COLO829 (cell line): ENCODE results near the gene SLC35E2B.
A peak's percentile ranks its signal among the peaks of the same experiment; 100 is the strongest.
"Not testable (repeated sequence)": the region's sequence is repeated elsewhere in the genome, so short reads cannot be mapped to it uniquely, and the experiment has no call there.

Experiments used
- DNase-seq: peaks from one replicate; pipeline ENCODE4 v3.0.0; 2012; ENCODE audit warnings: low spot score

The SLC35E2B gene

DNA sequence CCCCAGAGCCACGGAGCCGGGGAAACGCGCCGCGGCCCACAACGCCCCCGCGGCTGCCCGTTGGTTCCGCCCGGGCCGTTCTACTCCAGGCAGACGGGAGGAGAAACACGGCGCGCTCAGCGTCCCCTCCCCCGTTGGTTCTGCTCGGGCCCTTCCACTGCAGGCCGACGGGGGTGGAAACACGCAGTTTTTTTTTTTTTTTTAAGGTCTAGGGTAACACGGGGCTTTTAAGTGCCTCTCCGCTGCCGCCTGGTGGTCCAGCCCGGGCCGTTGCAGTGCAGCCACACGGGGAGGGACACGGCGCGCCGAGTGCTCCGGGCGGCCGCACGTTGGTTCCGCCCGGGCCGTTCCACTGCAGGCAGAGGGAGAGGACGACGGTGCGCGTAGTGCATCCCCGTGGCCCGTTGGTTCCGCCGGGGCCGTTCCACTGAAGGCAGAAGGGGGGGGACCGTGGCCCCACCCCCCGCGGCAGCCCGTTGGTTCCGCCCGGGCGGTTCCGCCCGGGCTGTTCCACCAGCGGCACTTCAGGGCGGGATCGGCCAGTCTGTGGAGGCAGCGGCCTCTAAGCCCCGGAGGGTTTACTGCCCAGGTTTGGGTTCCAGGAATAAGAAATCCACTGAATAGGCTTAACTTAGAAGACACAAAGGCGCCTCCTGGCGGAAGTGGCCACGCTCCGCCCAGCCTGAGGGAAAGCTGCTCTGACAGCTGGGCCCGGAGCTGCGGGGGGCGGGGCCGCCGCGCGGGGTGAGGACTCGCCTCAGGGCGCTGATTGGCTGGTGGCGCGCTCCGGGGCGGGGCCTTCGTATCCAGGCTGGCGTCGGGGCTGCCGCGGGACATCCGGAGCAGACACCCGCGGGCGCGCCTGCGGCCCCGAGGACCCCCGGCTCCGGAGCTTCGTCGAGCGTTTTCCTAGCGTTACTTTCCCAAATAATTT lies at the start of gene SLC35E2B:
SLC35E2B (minus strand) TSS at position 82 of the 934 bp plus-strand sequence. CDS start 16,096 bp downstream, outside the sequence.
- DNase-seq: peak; percentile 17

DNA sequence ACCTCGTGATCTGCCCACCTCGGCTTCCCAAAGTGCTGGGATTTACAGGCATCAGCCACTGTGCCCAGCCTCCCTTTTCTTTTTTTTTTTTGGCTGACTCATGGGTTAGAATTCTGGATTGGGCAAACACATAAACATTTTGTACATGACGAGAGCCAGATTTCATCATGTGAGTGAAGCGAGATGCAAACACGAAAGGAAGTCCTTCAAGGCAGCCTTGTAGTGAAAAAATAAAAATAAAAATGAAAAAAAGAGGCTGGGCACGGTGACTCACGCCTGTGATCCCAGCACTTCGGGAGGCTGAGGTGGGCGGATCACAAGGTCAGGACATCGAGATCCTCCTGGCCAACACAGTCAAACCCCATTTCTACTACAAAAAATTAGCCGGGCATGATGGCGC lies 48.4 kb upstream of the SLC35E2B start:
- DNase-seq: peak; percentile 73

DNA sequence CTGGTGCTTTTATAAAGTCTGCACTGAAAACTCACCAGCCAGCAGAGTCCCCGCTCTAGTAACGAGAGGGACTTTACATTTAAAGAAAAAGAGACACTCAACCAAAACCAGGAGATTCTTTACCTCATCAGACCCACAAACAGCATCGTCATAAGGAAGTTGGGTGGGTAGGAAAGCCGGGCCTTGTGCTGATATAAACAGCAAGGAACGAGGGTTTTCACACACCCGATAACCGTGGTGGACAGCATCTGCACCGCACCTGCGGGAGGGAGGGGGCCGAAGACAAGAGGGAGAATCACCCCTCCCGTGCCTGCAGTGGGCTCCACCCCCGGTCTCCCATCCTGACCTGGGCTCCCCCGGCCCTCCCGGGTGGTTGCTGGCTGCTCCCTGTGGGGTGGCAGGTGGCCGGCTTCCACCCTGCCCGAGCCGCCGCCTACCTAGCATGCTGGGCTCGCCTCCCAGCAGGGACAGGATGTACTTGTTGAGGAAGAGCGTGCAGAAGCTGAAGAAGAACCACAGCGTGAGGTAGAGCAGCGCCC lies 46.3 kb upstream of the SLC35E2B start:
- DNase-seq: not testable (repeated sequence)

DNA sequence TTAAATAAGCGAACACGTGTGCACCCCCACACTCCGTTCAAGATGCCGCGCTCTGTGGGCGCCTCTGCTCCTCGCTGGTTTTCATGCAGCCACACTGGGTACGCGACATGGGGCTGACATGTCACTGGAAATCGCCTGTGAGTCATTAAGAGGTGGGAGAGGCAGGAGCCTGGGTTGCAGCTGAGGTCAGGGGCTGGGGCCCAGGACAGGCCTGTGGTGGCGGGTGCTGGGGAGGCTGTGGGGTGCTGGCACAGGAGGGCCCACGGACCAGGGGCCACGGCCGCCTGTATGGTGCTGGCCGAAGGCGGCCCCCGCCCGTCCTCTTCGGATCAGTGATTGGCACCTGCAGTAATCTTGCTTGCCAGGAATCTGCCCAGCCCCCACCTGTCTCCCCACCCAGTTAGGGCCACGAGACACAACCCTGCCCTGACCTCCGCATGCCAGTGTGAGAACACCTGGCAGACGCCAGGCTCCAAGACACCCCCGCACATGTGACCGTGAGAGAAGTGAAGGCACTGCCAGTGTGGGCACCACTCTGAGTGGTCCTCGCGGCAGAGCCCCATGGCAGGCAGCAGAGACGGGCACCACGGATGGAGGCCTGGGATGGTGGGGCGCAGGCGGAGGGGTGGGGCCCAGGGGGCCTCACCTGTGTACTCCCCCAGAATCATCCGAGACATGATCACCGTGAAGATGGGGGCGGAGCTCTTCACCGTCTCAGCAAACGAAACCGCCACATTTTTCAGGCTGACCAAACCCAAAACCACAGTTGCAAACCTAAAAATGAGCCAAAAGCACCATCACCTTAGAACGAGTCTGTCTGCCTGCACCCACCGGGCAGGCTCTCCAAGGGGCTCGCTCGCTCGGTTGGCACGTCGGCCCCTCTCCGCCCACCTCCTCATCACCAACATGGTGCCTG lies 45.3 kb upstream of the SLC35E2B start:
- not testable (repeated sequence) for DNase-seq

DNA sequence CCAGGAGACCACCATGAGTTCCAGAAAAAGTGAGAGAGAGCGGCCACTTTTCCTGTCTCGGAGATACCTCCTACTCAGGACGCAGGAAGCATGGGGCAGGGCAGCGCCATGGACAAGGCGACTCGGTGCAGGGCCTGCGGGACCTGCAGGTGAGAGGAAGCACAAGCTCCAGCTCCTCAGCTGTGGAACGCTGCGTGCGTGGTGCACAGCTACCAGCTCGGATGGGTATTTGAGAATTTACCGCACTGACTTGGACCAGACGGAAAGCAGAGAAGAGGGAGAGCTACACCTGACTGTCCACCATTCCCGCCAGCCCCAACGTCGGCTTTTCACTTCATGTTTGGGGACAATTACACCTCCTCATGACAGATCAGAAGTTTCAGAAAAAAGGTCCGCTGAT lies 39.8 kb upstream of the SLC35E2B start:
- no peak for DNase-seq

DNA sequence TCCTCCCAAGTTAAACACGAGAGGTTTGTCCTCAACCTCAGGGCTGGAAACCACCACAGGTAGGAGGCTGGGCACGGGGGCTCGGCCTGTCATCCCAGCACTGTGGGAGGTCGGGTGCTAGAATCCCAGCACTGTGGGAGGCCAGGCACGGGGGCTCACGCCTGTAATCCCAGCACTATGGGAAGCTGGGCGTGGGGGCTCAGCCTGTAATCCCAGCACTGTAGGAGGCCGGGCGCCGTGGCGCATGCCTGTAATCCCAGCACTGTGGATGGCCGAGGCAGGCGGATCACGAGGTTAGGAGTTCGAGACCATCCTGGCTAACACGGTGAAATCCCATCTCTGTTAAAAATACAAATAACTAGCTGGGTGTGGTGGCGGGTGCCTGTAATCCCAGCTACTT lies 38.3 kb upstream of the SLC35E2B start:
- no peak for DNase-seq

DNA sequence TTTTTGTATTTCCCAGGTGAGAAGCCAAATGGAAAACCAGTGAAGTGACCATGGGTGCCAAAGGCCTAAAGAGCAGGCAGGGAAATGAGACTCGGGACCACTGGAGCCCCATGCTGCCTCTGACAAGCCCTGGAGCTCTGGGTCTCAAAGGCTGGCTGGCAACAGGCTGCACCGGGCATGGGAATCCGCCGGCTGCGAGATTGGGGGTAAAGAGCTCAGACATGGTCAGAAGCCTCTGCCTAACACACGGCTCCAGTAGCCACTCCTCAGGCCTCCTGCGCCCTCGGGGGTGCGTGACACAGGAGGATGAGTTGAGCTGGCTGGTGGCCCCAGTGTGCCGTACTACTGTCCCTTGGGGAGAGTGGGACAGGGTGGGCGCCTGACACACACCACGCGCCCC lies 37.6 kb upstream of the SLC35E2B start:
- not testable (repeated sequence) for DNase-seq

DNA sequence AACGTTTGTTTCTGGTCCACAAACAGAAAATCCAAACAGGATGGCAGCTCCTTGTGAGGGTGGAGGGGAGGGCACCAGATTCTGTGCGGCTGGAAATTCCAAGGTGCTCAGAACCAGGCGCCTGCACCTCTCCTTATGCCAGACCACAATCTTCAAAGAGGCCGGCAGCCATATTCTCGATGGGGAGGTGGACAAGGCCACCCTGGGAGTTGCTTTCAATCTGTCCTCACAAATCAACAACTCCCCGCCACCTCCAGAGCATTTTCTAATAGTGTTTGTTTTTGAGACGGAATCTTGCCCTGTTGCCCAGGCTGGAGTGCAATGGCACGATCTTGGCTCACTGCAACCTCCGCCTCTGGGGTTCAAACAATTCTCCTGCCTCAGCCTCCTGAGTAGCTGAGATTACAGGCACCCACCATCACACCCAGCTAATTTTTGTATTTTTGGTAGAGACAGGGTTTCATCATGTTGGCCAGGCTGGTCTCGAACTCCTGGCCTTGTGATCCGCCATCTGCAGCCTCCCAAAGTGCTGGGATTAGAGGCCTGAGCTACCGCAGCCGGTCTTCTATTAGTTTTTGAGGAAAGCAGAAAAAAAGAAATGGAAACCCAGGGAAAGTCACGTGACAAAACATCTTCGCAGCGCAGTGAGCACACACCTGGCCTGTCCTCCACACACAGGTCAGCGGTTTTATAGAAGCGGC lies 36.7 kb upstream of the SLC35E2B start:
- DNase-seq: not testable (repeated sequence)

DNA sequence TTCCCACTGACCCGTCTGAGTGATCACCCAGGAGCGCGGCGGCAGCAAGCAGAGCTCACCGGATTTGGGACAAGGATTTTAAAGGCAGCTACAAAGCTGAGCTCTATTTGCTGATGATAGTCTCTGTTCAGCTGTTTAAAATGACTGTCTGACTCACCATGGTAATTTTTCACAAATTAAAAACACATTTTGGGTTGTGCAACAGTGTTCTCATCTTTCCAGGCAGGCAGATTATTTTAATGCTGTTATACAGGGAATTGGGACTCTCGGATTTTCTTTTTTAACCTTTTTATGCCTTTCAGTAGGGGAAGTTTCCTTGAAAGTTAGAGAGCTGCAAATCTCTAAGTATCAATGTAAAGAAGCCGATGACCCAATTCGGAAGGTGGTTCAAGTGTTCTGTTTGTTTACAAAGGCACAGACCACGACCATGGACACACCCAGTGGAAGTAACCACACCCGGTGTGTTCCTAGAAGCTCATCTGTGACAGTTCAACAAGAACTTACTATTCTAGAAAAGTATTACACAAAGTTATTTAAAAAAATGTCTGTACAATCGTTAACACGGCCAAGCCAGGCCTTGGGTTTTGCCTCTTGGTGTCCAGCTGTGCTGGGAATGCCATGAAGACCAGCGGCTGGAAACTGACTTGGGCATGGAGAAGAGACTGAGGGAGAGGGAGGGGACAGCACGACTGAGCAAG lies 35.9 kb upstream of the SLC35E2B start:
- DNase-seq: not testable (repeated sequence)

DNA sequence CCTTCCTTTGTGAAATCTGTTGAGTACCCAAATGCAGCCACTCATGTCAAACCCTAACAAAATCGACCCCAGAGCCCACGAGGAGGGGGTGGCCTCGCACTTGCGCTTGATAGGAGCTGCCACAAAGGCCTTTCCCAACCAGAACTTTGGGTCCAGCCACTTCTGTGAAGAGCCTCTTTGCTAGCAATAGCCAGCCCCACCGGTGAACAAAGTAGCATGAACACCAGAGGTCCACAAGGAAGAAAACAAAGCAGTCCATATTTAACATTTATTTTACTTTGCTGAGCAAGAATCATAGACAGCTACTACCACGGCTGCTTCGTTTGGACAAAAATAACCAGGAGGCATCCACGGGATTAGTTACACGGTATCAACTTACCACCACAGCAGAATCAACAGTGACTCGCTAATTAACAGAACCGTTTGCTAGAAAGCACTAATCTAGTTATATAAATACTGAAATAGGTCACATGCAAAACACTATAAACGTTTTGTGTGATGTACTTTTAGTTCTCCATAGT lies 34.6 kb upstream of the SLC35E2B start:
- not testable (repeated sequence) for DNase-seq

DNA sequence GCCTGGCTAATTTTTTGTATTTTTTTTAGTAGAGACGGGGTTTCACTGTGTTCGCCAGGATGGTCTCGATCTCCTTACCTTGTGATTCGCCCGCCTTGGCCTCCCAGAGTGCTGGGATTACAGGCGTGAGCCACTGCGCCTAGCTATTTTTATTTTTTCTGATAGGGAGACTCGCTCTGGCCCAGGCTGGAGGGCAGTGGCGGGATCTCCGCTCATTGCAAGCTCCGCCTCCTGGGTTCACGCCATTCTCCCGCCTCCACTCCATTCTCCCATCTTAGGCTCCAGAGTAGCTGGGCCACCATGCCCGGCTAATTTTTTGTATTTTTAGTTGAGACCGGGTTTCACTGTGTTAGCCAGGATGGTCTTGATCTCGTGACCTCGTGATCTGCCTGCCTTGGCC lies 33.5 kb upstream of the SLC35E2B start:
- DNase-seq: not testable (repeated sequence)

DNA sequence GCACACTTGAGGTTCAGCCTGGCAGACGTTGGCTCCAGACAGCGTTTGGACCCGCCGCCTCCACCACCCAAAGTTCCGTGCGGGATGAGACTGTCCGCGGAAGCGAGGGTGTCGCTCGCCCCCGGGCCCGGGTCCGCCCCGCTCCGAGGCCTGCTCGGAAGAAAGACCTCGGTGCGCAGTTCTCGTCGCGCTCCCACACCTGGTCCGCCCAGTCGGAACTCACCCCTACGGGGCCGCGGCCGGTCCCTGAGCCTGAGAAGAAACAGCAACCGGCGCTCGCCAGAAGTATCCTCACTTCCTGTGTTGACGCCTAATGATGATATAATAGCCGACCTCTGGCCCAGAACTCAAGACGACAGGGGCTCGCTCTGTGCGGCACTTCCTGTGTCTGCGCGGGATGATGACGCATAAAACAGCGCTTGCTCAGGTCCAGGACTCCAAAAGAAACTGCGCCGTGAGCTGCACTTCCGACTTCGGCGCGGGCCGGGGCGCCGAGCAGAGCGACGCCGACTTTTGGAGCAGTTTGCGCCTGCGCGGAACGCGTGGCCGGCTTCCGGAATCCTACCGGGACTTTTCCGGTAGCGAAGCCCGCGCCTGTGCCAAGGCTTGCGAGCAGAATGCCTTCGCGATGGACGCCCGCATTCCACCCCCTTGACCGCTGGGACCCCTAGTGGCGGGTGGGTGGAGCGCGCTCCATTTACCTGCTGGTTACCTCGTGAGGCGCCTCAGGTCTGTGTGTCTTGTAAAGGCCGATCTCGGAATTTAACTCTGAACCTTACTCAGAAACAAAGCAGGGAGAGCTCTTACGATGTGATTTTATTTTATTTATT lies 31.7 kb upstream of the SLC35E2B start, which contains the start of gene CDK11A:
CDK11A (minus strand) TSS at position 323 of the 830 bp plus-strand sequence. CDS start 1,539 bp downstream, outside the sequence.
- peak; percentile 89 for DNase-seq

DNA sequence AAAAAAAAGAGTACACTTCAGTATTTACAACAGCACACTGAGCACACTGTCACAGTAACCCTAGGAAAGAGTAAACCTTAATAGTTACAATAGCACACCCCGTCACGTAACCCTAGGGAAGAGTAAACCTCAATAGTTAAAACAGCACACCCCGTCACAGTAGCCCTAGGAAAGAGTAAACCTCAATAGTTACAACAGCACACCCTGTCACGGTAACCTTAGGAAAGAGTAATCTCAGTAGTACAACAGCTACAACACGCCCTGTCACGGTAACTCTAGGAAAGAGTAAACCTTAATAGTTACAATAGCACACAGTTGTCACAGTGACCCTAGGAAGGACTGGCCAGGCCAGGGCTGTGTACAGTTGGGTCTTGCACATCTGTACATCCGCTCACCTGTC lies 28.6 kb upstream of the SLC35E2B start:
- DNase-seq: no peak

DNA sequence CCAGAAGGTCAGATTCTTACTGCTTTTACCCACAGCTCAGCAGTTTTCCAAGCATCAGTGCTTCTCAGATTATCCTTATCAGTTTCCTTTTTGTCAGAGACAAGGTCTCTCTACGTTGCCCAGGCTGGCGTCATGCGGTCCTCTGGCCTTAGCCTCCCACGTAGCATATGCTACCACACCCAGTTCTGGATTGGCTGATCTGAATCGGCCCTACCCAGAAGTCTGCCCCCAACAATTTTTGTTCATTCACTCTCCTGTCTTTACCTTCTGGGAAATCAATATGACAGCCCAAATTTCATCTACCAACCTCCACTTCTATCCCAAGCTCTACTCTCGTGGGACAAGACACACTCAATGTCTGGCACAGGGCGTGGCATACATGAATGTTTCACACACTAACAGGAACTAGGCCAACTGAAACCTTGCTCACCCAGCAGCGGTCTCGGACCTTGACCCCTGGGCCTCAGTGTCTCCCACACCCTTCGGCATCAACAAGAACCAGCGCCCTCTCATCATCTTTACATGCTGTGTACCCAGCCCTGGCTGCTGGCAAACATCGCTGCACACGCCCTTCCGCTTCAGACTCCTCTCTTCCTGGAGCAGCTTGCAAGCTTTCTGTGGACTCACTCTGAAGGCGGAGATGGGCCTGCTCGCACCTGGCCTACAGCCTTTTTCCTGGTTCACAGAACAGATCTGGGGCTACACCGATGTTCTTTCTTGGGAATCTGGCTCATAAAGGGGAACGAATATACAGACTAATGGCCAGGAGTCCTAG lies 22.7 kb upstream of the SLC35E2B start:
- not testable (repeated sequence) for DNase-seq

DNA sequence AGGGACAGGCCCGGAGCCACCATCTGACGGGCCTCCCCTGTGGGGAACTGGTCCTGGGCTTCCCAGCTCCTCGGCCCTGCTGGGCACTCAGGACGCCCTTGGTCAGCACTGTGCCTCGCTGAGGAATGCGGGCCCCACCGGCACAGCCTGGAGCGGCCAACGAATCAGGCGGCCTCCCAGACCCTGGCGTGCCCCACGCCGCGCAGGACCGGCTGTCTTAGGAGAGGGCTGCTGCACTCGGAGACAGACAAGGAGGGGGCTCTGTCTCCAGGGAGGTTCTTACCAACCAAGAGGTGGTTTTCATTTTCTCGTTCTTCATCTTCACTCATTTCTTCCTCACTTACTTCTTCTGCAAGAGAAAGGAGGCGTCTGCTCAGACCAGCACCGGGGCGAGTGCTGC lies 15.3 kb upstream of the SLC35E2B start:
- not testable (repeated sequence) for DNase-seq

DNA sequence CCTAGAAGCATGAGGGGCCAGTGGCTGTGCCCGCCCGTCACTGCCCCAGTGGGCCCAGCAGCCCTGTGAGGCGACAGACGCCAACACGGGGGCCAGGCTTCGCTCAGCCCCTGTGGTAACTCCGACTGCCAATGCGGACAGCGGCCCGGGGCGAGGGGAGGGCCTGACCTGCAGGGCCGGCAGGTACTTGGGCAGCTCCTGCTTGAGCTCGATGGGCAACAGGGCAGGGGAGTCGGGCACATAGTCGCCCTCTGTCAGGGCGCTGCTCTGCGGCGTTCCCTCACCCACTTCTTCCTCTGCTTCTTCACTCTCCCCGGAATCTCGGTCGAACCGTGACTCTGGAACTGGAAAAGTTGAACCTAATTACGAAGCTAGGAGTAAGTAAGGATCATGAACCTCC lies 14.6 kb upstream of the SLC35E2B start:
- not testable (repeated sequence) for DNase-seq

DNA sequence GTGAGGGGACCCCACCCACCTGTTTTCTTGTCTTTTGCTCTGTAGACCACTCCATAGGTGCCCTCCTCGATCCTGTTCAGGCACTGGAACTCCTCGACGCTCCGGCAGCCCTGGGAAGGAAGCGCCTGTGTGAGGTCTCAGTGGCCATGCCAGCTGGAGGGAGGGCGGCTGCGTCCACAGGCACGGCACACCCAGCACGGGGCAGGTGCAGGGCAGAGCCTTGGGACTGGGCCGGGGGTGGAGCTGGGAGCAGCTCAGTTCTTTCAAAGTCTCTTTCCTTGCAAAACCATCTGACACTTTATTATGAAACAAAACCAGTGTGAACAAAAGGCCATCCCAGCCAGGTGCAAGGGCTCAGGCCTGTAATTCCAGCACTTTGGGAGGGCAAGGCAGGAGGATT lies 13.0 kb upstream of the SLC35E2B start:
- not testable (repeated sequence) for DNase-seq

DNA sequence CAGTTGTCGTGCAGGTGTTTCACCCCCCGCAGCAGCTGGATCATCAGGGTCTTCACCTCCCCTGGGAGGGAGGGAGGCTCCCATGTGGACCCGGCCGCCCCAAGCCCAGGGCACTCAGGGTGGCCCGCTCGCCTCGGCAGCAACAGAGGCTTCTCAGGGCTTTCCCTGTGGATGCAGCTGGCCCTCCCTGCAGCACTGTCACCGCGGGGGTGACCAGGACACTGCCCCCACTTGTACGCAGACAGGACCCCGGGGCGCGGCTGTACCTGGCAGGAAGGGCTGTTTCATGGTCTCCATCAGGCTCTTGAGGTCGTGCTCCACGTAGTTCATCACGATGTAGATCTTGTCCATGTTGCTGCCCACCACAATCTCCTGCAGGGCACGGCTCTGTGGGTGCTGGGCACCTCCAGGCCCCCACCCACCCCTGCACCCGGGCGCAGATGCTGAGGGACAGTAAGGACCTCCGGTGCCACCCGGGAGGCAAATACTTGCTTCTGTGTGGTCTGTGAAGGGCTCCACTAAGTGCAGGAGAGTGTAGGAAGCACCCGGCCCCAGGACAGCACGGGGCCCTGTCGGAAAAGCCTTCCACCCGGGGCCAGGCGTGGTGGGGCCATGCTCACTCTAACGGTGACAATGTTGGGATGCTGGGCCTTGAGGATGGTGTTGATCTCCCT lies 11.8 kb upstream of the SLC35E2B start:
- not testable (repeated sequence) for DNase-seq
